ENCODE measurements around the gene CLEC19A.

The CLEC19A gene

GRCh38 chr16:19284207-19284606 lies 1.3 kb upstream of the CLEC19A start:
- no peaks in the 10 kb centered on the region for H3K9me2 ChIP-seq (replicated peaks; ENCODE audit: control insufficient read depth, low read length)
- H3K9me3 ChIP-seq (ENCODE audit: control insufficient read depth, insufficient read depth, low read length) = no peaks in the 10 kb centered on the region
- no peak overlapping the region for H3K4me3 ChIP-seq (ENCODE audit: low read length)
- H3K4me2 ChIP-seq (ENCODE audit: low read length) = no peak overlapping the region
- H3K27me3 ChIP-seq (ENCODE audit: control insufficient read depth, low read length) = peaks cover 5% of the 10 kb centered on the region; the same call in 1 of the 2 replicates
- H3K79me2 ChIP-seq (ENCODE audit: control insufficient read depth, low read length) = no peaks in the 10 kb centered on the region
- no peaks in the 10 kb centered on the region for H3F3A ChIP-seq (ENCODE audit: control insufficient read depth, insufficient read depth)
- H3K27ac ChIP-seq (ENCODE audit: low read depth, low read length) = no peak overlapping the region
- no peaks in the 10 kb centered on the region for H3K36me3 ChIP-seq (ENCODE audit: control insufficient read depth, low read length)
- TF ChIP-seq CTCF (IDR thresholded peaks at IDR 0.05; ENCODE audit: low read depth, low read length, poor library complexity, severe bottlenecking) = no peak
- no peak for TF ChIP-seq EZH2phosphoT487 (IDR thresholded peaks at IDR 0.05; ENCODE audit: borderline replicate concordance, low read length)
- no peaks in the 10 kb centered on the region for H4K20me1 ChIP-seq (ENCODE audit: control insufficient read depth, insufficient read depth, low read depth, low read length)
- H3K4me1 ChIP-seq (ENCODE audit: control insufficient read depth, low read length) = no peaks in the 10 kb centered on the region

- Histone ChIP-seq H3K27me3 (ENCODE audit: control insufficient read depth, low read length) (peaks cover 5% of the 10 kb centered on the region; the same call in 1 of the 2 replicates), H3K4me2 (ENCODE audit: low read length) (no peak overlapping the region), H3K36me3 (ENCODE audit: control insufficient read depth, low read length) (no peaks in the 10 kb centered on the region), H3K4me3 (ENCODE audit: low read length) (no peak overlapping the region), H4K20me1 (ENCODE audit: control insufficient read depth, insufficient read depth, low read depth, low read length) (no peaks in the 10 kb centered on the region), H3K27ac (ENCODE audit: low read depth, low read length) (no peak overlapping the region), H3F3A (ENCODE audit: control insufficient read depth, insufficient read depth) (no peaks in the 10 kb centered on the region), H3K9me2 (replicated peaks; ENCODE audit: control insufficient read depth, low read length) (no peaks in the 10 kb centered on the region), H3K79me2 (ENCODE audit: control insufficient read depth, low read length) (no peaks in the 10 kb centered on the region), H3K9me3 (ENCODE audit: control insufficient read depth, insufficient read depth, low read length) (no peaks in the 10 kb centered on the region), H3K4me1 (ENCODE audit: control insufficient read depth, low read length) (no peaks in the 10 kb centered on the region)
- TF ChIP-seq EZH2phosphoT487 (IDR thresholded peaks at IDR 0.05; ENCODE audit: borderline replicate concordance, low read length) (no peak), CTCF (IDR thresholded peaks at IDR 0.05; ENCODE audit: low read depth, low read length, poor library complexity, severe bottlenecking) (no peak)
Measured at GRCh38 chr16:19286827-19287226, 1.3 kb downstream of the CLEC19A start.

DNA sequence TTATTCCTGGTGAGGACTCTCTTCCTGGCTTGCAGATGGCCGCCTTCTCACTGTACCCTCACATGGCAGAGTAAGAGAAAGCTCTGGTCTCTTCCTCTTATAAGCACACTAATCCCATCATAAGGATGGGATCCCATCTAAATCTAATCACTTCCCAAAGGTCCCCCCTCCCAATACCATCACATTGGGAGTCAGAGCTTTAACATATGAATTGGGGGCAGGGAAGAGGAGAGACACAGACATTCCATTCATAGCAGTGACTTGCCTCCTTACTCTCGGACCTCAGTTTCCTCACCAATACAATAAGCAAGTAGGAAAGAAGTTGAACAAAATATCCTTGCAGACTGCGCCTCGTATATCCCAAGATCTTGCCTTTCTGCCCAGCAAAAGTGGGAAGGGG lies 1.7 kb downstream of the CLEC19A start:
- Histone ChIP-seq H3K27me3 (ENCODE audit: control insufficient read depth, low read length) (peaks cover 5% of the 10 kb centered on the region; the same call in 1 of the 2 replicates), H3K36me3 (ENCODE audit: control insufficient read depth, low read length) (no peaks in the 10 kb centered on the region), H3K27ac (ENCODE audit: low read depth, low read length) (no peak overlapping the region), H3K4me1 (ENCODE audit: control insufficient read depth, low read length) (no peaks in the 10 kb centered on the region), H3K9me3 (ENCODE audit: control insufficient read depth, insufficient read depth, low read length) (no peaks in the 10 kb centered on the region), H3K4me3 (ENCODE audit: low read length) (no peak overlapping the region), H3F3A (ENCODE audit: control insufficient read depth, insufficient read depth) (no peaks in the 10 kb centered on the region), H3K9me2 (replicated peaks; ENCODE audit: control insufficient read depth, low read length) (no peaks in the 10 kb centered on the region), H3K79me2 (ENCODE audit: control insufficient read depth, low read length) (no peaks in the 10 kb centered on the region), H3K4me2 (ENCODE audit: low read length) (no peak overlapping the region), H4K20me1 (ENCODE audit: control insufficient read depth, insufficient read depth, low read depth, low read length) (no peaks in the 10 kb centered on the region)
- TF ChIP-seq EZH2phosphoT487 (IDR thresholded peaks at IDR 0.05; ENCODE audit: borderline replicate concordance, low read length) (no peak), CTCF (IDR thresholded peaks at IDR 0.05; ENCODE audit: low read depth, low read length, poor library complexity, severe bottlenecking) (no peak)
